GM10248 (cell line): ENCODE measurements around the gene CXCL5.

ENCODE experiments used
- CTCF ChIA-PET: fragments of 300-600 bp; sonication (Branson Sonifier 250); formaldehyde crosslinking; extraction: SDS; loops from one replicate; lab custom pipeline; 2021; ENCODE audit warnings: antibody characterized with exemption; lab: Yijun Ruan, JAX
- POLR2A ChIA-PET: fragments of 350-650 bp; sonication (Branson Sonifier 250); formaldehyde crosslinking; extraction: SDS; loops from one replicate; lab custom pipeline; 2020; ENCODE audit warnings: antibody characterized with exemption; lab: Yijun Ruan, JAX
- DNase-seq: peaks from one replicate; pipeline ENCODE4 v3.0.0; 2012; ENCODE audit errors: extremely low spot score
- TF ChIP-seq, protein P1 (sequence below): IDR thresholded peaks from 2 replicates; pipeline ENCODE4 v1.5.1; 2012; ENCODE audit warnings: mild to moderate bottlenecking, low read depth; ENCODE audit errors: extremely low read depth, missing control alignments, control extremely low read depth

CXCL5 gene

GRCh38 chr4:73992050-73992449, 6.4 kb downstream of the CXCL5 start:
- TF ChIP-seq, protein P1, sequence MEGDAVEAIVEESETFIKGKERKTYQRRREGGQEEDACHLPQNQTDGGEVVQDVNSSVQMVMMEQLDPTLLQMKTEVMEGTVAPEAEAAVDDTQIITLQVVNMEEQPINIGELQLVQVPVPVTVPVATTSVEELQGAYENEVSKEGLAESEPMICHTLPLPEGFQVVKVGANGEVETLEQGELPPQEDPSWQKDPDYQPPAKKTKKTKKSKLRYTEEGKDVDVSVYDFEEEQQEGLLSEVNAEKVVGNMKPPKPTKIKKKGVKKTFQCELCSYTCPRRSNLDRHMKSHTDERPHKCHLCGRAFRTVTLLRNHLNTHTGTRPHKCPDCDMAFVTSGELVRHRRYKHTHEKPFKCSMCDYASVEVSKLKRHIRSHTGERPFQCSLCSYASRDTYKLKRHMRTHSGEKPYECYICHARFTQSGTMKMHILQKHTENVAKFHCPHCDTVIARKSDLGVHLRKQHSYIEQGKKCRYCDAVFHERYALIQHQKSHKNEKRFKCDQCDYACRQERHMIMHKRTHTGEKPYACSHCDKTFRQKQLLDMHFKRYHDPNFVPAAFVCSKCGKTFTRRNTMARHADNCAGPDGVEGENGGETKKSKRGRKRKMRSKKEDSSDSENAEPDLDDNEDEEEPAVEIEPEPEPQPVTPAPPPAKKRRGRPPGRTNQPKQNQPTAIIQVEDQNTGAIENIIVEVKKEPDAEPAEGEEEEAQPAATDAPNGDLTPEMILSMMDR, result no peak
- DNase-seq, result no peak
- ChIA-PET POLR2A (no interaction called here), CTCF (interaction anchor here (0.8 kb wide), 1 partner anchor 110 kb away, joined by 3 read pairs; no protein-coding TSS in a partner anchor)

DNA sequence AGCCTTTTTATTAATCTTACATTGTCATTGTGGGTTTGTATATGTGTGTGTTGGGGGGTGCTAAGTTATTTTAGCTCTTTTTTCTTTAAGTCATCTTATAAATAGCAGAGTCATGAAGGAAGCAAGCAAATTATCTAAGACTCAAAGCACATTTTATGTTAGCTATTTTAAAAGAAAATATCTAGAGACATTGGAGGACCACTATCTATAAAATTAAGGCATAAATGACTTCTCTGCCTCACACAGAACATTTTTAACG, 6.8 kb downstream of the CXCL5 start:
- TF ChIP-seq, protein P1, result no peak
- POLR2A ChIA-PET, result no interaction called here
- CTCF ChIA-PET, result interaction anchor here (0.8 kb wide), 1 partner anchor 111 kb away, joined by 3 read pairs; no protein-coding TSS in a partner anchor
- no peak for DNase-seq

DNA sequence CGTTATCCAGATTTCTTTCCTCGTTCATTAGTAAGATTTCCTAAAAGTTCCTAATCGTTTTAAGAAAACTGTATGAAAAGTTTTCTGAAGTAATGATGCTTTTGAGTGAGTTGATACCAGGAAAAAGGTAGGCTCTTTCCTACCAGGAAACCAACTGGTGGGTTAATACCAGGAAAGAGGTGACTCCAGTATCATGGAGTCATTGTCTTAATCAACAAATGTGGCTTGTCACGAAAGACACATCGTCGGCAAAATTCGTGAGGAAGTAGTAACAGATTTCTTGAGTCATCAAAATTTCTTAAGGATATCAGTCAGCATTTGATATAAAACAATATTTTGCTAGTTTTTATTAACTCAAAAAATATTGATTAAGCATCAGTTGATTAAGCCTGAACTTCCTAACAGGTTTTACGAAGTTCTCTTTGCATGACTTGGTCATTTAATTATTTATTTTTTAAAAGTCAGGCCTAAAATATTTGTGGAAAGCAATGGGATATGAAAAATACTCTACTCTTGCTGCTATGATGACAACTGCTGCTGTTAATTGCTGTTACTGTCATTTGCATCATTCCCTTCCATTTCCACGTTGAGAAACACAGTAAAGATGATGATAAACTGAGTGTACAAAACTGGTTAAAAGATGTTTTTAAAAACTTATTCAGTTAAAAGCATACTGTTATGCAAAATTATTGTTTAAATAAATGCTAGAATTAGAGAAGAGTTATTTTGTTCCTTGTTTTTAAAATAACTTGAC, 7.3 kb downstream of the CXCL5 start:
- no peak for DNase-seq
- POLR2A ChIA-PET, result no interaction called here
- TF ChIP-seq, protein P1, result no peak
- CTCF ChIA-PET, result interaction anchor here (0.8 to 1.4 kb wide), 4 partner anchors 11 to 111 kb away, joined by 3 to 4 read pairs (median 3); no protein-coding TSS in a partner anchor

GRCh38 chr4:73989928-73990327, 8.5 kb downstream of the CXCL5 start:
- no peak for DNase-seq
- ChIA-PET POLR2A (no interaction called here), CTCF (interaction anchor here (1.1 to 1.4 kb wide), 3 partner anchors 10 to 28 kb away, joined by 3 to 4 read pairs (median 3); no protein-coding TSS in a partner anchor)

GRCh38 chr4:73989031-73989430, 9.4 kb downstream of the CXCL5 start:
- ChIA-PET CTCF (no interaction called here), POLR2A (no interaction called here)
- TF ChIP-seq, protein P1, result no peak
- DNase-seq, result no peak

More at GRCh38 chr4:73989928-73990327, 8.5 kb downstream of the CXCL5 start:
- TF ChIP-seq, protein P1, result no peak

DNA sequence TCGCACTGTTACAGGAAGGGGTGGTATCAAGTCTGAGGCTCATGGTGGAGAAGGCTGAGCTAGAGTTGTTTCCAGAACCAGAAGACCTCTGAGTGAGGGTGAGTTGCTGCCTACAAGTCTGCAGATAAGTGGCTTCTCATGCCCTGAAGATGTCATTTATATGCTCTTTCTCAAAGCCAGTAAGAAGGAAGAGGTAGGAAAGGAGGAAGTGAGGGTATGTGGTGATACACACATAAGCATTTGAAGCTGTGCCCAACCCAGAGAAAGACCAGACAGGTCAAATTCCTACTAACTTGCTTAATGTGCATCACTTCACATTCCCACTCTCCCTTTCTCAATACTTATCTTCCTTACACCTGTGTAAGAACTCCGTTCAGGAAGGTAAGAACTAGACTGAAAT, 10.4 kb downstream of the CXCL5 start, which contains the start of gene PPBP:
PPBP (minus strand) TSS at position 130 of the 400 bp plus-strand sequence; CDS start at position 43, 87 bp downstream.
- POLR2A ChIA-PET, result no interaction called here
- CTCF ChIA-PET, result no interaction called here
- TF ChIP-seq, protein P1, result no peak
- no peak for DNase-seq
